RWPE1 (cell line): Measurements from ENCODE around the gene CBX7.
A peak's percentile ranks its signal among the peaks of the same experiment; 100 is the strongest.

Source experiments
- CTCF ChIA-PET: fragments of 350-600 bp; sonication (Branson Sonifier 250); formaldehyde crosslinking; extraction: SDS; loops from one replicate; lab custom pipeline; 2021; lab: Yijun Ruan, JAX
- POLR2A ChIA-PET: fragments of 400-600 bp; formaldehyde crosslinking; extraction: SDS; loops from one replicate; lab custom pipeline; 2020; ENCODE audit warnings: antibody characterized with exemption; ENCODE audit not compliant: low non-redundant PET; lab: Yijun Ruan, JAX
- DNase-seq: peaks from one replicate; pipeline ENCODE4 v3.0.0; 2012; ENCODE audit warnings: low spot score
- H3K27ac ChIP-seq: fragments of 450-650 bp; 2 replicates; pipeline ENCODE4 v1.5.1; 2017
- TF ChIP-seq, protein P1 (sequence below): fragments of 450-650 bp; conservative IDR thresholded peaks from 2 replicates; pipeline ENCODE4 v1.5.1; 2017; ENCODE audit warnings: low read depth, mild to moderate bottlenecking

The CBX7 gene

DNA sequence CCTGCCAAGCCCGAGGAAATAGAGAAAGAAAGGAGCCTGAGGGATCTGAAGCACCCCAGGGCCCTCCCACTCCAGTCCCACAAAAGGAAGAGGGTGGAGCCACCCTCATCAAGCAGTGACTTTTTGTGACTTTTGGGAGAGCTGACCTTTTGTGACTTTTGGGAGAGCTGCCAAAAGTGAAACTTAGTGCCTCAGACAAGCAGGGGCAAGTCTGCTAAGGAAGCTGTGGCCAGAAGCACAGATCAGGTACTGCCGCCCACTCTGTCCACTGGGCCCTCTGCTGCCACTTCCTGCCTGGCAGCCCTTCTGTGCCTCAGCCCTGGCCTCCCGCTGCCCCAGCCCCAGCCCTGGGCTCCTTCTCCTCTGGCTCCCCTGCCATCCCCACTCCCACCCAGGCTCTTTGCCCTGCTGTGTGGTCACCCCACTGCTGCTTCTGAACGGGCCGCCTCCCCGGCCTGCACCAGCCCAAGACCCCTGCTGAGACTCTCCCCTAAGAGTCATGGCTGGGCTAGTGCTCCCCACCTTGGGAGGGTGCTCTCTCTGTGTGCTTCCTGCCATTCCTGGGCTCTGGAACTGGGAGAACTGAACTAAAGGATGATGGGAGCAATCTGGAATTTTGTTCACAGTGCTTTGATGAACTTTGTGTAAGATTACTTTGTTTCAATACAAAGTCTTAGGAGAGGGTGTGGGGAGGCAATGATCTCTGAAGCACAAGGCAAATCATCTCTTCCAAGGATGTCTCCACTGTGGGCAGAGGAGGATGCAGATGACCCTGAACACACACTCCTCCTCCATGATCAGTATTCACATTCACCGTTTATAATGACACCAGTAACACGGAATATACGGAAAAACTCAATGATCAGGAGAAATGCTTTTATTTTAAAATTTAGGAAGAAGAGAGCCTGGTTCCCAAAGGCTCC lies 55.1 kb downstream of the CBX7 start, which contains the start of gene APOBEC3H:
Gene APOBEC3H (plus strand): TSS at position 147 of the 923 bp plus-strand sequence. CDS start 3,035 bp downstream, outside the sequence.
- peak; percentile 45 for DNase-seq
- CTCF ChIA-PET: interaction anchor here (0.5 to 0.7 kb wide), 2 partner anchors 9 to 900 kb away, joined by 5 to 8 read pairs; no protein-coding TSS in a partner anchor
- TF ChIP-seq, protein P1, sequence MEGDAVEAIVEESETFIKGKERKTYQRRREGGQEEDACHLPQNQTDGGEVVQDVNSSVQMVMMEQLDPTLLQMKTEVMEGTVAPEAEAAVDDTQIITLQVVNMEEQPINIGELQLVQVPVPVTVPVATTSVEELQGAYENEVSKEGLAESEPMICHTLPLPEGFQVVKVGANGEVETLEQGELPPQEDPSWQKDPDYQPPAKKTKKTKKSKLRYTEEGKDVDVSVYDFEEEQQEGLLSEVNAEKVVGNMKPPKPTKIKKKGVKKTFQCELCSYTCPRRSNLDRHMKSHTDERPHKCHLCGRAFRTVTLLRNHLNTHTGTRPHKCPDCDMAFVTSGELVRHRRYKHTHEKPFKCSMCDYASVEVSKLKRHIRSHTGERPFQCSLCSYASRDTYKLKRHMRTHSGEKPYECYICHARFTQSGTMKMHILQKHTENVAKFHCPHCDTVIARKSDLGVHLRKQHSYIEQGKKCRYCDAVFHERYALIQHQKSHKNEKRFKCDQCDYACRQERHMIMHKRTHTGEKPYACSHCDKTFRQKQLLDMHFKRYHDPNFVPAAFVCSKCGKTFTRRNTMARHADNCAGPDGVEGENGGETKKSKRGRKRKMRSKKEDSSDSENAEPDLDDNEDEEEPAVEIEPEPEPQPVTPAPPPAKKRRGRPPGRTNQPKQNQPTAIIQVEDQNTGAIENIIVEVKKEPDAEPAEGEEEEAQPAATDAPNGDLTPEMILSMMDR: no peak
- peak within 1 kb of the TSS; percentile 83 for H3K27ac ChIP-seq
- POLR2A ChIA-PET: no interaction called here

DNA sequence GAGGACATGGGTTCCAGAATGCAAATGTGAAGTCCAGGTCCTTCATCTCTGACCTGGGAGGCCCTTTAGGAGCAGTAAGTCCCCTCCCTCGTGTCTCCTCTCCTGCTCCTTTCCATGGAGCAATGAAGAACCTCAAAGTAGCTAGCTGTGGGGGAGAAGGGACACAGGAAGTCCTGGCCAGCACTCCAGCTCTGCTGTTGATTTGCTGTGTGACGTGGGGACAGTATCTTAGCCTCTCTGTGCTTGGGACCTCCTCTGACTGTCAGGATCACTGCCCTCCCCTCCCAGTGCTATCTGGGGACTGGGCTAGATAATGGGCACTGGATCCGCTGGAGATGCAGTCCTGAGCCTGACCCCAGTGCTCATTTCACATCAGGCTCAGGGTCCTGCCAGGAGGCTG lies 56.5 kb downstream of the CBX7 start:
- peak overlapping the region; percentile 83 for H3K27ac ChIP-seq
- ChIA-PET POLR2A (no interaction called here), CTCF (no interaction called here)
- TF ChIP-seq, protein P1: no peak
- no peak for DNase-seq

DNA sequence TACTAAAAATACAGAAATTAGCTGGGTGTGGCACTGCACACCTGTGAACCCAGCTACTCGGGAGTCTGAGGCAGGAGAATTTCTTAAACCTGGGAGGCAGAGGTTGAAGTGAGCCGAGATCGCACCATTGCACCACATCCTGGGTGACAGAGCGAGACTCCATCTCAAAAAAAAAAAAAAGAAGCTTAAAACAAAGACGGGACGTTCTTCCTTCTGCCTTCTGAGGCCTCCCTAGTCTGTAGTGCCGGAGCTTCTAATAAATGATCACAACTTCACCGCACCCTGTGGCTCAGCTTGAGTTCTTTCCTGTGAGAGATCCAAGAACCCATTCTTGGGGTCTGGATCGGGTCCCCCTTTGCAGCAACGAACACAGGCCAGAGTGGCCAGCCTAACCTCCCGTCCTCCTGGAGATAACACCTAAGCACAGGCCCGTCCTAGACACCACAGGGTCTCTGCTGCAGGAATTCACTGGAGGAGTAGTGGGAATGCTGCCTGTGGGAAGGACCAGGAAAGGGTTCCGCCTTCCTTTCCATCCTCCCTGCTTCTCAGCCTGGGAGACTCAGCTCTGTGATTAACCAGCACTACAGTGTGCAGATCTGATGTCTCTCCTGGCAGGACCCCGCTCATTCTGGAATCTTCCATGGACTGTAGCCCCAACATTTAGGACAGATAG lies 57.6 kb downstream of the CBX7 start:
- CTCF ChIA-PET: no interaction called here
- POLR2A ChIA-PET: interaction anchor here (0.7 kb wide), 1 partner anchor 41 kb away, joined by 5 read pairs; no protein-coding TSS in a partner anchor
- no peak for DNase-seq
- TF ChIP-seq, protein P1: no peak
- H3K27ac ChIP-seq: no peak overlapping the region; the same call in 1 of the 2 replicates

DNA sequence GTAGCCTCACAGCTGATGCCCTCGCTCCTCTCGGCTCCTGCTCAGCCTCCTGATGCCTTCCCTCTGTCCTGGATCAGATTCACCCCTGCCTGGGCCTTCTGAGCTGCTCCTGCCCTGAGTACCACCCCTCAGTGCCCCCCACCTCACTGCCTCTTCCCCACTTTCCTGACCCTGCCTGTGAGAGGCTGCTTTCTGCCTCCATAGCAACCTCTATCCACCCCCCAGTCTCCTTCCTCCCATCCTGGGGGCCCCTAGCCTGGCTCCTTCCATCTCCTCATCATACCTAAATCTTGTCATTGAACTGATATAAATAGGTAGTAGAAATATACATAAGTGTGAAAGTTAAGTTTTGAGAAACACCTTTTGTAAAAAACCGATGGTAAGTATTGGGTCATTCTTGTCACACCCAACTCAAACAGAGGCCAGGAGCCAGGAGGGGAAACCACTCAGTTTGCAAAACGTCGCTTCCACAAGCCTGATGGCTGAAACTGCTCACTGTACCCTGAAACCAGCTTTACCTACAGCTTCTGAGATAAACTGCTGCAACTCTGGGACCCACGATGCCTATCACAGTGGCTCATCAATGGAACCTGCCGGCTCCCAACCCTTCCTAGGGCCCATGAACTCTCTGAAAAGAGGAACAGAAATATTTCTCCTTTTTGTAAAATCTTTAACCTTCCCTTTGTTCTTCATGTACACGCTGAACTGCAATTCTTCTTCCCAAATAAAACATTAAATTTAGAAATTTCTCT lies 60.2 kb downstream of the CBX7 start:
- H3K27ac ChIP-seq: peak overlapping the region; percentile 75; the same call in 1 of the 2 replicates
- DNase-seq: no peak
- POLR2A ChIA-PET: no interaction called here
- CTCF ChIA-PET: no interaction called here
- TF ChIP-seq, protein P1: no peak

DNA sequence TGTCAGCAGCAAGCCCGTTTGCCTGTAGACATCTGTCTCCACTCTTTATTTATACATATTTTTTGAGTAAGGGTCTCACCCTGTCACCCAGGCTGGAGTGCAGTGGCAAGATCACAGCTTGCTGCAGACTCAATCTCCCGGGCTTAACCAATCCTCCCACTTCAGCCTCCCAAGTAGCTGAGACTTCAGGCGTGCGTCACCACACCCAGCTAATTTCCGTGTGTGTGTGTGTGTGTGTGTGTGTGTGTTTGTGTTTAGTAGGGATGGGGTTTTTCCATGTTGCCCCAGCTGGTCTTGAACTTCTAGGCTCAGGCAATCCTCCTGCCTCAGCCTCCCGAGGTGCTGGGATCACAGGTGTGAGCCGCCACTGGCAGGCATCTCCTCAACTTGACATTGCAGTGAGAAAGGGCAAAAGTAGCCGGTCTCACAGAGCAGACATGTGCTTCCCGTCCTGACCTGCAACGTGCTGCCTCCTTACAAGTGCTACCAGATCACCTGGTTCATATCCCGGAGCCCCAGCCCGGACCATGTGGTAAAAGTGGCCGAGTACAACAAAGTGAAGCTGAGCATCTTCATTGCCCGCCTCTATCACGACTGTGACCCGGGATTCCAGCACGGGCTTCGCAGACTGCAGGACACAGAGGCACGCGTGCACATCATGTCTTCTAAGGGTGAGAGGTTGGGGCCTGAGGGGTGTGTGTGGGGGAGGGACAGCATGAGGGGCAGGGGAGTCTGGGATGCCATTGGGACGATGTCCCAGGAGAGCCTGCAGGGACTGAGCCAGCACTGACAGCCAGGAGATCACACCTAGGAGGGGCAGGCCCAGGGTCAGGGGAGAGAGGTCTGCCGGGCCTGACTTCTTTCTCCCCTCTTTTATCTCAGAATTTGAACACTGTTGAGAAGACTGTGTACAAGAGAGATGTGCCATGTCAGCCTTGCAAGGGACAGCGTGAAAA lies 61.1 kb downstream of the CBX7 start:
- TF ChIP-seq, protein P1: no peak
- POLR2A ChIA-PET: no interaction called here
- DNase-seq: no peak
- peak overlapping the region; percentile 75 for H3K27ac ChIP-seq
- CTCF ChIA-PET: no interaction called here
